ENCODE measurements around the gene HES6.

The HES6 gene

DNA sequence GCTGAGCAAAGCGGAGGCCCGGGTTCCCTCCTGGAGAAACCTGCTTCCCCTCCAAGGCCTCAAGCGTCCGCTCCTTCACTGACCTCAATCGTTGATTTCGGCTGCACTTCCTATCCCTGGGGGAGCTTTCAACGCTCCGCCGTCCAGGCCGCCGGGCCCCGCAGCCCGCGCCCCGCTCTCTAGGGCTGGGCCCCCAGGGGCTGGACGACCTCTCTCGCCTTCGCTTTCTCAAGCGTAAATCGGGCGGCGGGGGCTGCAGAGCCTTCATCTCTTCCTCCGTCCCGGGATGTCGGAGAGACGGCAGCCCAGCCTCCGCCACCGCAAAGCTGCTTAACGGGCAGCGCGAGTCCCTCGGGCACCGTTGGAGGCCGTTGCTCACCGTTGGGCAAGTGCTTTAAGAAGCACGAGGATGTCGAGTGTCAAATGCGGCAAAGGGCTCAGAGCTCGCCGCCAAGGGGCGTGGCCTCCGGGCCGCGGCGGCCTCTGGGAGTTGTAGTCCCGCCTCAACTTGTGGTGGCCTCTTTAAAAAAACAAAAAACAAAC is 8.5 kb downstream of the HES6 start:
- DNase-seq = no peak

DNA sequence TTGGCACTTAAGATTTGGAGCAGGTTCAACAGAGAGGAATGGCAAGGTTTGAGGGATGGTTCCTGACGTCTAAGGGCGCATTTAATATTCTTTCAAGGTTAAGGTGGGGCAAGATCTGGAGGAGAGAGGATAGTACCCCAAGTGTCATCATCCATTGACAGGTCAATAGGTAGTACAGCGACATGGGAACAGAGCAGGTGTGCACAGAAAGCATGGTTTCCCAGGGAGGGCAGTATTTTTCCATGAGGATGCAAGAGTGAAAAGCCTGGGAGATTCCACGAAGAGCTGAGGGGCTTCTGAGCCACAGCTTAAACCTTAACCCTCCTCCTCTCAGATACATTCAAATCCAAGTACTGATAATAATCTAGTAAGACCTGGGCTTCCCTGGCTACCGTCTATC is 9.1 kb downstream of the HES6 start:
- DNase-seq = no peak

DNA sequence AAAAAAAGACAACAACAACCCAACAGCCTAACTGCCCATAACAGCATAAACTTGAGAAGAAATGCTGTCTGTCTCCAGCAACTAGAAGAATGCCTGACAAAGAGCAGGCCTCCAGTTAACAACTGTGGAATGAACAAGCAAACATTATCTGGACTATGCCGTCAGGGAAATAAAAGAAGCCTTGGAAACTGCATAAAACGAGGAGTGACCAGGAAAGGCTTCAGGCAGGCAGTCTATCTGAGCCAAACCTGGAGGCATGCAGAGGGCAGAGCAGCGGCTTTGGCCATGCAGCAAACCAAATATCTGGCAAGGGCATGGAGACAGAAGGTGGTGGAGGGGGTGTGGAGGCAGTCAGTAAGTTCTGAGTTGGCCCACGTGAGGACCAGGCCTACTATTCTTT is 11.1 kb downstream of the HES6 start:
- DNase-seq = no peak

DNA sequence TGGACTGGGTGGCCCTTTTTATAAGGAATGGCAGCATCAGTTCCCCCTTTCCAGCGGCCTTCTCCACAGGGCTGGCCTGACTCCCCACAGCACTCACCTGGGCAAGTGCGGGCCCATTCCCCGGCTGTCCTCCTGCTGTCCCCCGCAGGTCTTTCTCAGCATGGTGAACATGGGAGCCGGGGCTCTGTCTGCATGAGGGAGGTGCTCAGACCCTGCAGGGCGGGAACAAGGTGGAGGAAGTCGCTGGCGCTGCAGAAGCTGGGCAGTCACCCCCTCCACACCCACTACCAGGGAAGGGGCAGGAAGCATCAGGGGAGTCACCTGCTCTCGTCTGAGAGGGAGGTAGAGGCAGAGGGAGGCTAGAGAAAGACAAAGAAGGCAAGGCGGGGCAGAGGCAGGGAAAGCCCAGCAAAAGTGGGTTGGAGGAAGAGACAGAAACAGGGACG is 12.2 kb downstream of the HES6 start:
- no peak for DNase-seq

DNA sequence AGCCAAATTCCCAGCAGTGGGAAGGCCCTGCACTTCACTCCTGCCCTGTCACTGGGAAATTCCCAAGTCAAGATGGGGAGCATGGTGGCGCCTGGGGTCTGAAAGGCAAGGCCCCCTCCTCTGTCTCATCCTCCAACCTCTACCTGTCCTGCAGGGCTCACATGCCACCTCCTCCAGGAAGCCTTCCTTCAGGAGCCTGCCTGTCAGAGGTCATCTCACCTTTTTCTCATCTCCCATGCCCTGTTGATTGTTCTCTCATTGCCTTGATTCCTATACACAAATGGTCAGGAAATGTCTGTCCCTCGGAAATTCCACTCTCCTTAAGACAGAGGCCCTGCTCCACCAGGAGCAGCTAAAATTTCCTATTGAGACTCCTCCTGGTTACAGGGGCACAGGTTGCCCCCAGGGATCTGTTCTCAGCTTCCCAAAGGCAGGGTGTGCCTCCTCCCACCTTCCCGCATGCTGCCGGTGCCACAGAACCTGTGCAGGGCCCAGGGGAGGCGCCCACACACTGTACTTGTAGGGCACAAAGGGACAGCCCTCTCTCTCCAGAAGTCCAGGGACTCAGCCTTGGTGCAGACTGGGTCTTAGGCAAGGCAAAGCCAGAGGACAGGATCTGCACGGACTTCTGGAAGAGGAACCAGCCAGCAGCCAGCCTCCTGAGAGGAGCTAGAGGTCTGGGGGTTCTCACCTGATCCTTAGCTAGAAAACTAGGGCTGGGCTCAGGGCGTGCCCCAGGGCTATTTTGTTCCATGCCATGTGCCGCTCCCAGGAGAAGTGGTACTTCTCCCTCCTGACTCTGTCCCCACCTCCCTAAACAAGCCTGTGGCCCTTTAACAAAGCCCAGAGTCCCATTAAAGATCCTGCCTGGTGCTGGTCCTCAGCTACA is 12.9 kb downstream of the HES6 start:
- no peak for DNase-seq

- no peak for DNase-seq
Measured at GRCh38 chr2:238225911-238226697, 13.7 kb downstream of the HES6 start.

DNA sequence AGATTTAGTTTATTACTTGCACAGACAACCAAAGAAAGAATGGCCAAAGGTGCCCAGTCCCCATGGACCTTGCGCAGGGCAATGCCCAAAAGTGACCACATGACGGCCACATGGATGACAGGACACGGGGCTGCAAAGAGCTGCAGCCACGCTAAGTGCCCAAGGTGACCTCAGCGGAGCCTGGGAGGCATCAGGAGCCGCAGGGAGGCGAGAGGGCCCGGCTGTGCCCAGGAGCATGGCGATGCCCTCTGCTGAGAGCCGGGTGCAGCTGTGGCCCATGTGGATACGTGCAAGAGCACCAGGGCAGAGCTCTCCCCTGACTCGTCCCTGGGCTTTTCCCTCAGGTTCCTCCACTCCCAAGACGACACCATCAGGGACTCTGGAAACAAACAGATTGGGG is 14.7 kb downstream of the HES6 start:
- DNase-seq = no peak

DNA sequence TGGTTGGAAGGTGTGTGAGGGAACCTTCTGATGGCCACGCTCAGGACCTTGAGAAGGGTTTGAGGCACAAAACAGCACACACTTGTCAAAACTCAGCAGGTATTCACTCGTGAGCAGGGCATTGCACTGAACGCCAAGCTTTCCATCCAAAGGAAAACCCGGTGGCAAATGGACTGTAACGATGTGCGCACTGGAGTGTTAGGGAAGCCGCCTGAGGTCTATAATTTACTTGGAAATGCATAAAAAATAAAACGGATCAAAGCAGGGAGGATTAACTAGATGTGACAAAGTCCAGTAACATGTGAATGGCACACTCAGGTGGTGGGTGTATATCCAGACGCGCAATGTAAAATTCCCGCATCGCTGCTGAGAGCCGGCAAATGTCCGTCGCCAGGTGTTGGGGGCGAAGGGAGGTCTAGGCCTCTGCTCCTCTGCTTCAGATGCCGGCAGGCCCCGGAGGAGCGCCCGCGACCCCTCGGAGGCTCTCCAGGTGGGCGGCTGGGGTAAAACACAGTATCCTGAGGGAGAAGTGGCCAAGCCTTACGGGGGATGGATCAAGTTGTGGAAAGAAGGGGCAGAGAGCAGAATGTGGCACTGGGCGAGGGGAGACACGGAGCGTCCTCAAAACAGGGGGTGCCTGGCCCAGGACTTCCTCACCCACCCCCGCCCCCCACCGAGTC is 15.3 kb downstream of the HES6 start:
- DNase-seq = no peak

DNA sequence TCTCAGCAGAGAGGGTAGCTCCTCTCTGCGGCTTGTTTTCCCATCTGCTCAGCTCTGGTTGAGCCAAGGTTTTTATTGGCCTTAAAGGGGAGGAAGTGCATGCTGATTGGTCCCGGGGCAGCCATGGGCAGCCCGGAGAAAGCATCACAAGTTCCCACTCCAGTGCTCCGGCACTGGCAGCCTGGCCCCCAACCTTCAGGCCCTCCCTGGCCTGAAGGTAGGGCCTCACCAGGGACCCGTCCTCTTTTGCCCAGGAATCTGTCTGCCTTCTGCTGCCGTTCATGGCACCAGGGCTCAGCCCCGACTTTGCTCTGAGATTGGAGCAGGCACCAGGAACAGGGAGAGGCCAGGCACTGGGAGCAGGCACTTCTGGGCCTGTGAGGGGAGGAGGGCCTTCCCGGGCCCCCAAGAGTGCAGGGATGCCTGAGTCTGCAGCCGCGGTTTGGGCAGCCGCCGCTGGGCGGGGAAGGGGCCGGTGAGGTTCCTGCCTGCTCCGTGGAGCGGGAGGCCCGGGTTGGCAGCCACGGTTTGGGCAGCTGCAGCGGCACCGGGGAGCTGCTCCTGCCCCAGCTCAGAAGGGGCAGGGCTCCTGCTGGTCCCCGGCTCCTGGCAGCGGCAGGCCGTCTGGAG is 18.8 kb downstream of the HES6 start:
- no peak for DNase-seq

GRCh38 chr2:238220274-238220891 is 19.5 kb downstream of the HES6 start:
- no peak for DNase-seq

DNA sequence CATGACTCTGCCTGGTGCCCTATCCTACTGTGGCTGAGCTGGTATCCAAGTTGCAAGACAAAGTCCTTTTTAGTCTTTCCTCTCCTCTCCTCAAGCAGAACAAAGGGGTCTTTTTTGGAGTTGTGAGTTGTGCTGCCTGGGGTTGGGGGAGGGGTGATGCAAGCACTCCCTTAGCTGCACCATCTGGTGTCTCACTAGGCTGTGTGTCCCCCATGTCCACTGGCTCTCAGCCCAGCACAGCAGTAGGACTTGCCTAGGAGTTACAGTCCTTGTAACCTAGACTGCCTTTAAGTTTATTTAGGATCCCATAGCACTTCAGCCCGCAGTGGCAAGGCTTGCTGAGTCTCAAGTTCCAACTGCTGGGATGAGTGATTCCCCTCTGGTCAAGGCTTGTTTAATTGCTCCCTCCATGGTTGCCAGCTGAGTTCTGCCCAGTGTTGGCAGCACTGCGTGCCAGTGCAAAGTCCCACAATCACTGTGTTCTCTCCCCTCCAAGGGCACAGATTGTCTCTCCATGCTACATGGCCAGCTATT is 23.1 kb downstream of the HES6 start:
- DNase-seq = no peak

DNA sequence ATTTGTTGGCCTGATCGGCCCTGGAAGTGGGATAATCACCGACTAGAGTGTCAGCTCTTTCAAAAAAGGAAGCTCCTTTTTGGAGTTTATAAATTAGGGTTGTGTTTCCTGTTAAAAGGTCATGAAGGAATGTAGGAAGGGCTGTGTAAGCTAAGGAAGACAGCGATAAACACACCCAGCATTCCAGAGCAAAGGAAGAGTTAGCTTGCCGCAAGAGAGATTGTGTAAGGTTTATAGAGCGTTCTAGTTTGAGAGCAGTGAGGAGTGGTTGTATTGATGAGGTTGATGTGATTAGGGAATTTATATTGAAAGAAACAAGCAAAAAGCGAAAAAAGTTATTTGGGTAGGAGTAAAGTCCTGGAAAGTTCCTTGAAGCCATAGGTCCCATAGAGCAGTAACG is 32.8 kb downstream of the HES6 start:
- no peak for DNase-seq

DNA sequence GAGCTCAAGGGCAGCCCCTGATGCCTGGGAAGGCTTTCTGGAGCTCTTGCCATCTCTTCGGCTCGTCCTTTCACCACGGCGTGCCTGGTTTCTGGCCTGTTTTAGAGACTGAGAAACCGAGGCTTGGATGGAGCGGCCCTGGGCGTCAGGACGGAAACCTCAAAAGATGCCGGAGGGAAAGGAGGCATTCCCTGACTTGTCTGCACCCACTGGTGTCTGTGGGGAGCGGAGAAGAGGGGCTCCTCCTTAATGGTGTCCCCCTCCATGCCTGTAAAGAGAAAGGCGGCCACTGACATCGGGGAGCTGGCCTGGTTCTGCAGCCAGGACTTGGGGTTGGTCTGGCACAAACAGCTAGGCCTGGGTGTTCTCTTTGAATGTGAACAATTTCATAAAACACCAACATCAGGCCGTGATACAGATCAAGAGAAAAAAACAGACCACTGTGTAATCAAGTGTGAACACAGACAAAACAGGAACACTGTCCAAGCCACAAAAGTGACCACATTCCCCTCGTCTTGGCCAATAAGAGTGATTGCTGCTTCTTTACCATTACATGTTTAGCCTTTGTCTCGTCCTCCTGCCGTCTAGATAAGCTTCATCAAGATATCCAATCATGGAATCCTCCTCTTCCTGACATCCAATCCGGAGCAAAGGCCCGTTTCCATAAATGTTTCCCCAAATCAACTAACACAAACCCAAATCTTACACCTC is 35.7 kb downstream of the HES6 start:
- DNase-seq = no peak

- peak; percentile 46 for DNase-seq
Measured at GRCh38 chr2:238203094-238203972, 36.5 kb downstream of the HES6 start, which contains the start of gene ILKAP. Gene ILKAP (minus strand): TSS chr2:238203695. CDS start chr2:238203553, 142 bp downstream.

GRCh38 chr2:238202326-238203093 is 37.3 kb downstream of the HES6 start:
- no peak for DNase-seq

DNA sequence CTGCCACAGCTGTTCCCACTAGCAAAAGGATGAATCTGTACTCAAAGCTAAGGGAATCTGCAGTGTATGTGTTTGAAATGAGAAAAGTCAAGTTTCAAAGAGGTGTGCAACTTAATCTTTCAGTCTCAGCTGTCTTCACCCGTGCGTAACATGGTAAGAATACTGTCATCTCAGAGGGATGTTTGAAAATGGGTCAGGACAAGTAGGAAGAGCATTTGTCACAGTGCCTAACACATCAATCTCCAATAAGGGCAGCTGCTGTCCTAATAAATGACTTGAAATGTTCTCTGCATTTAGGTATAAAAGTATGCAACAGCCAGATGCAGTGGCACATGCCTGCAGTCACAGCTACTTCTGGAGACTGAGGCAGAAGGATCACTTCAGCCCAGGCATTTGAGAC is 49.4 kb downstream of the HES6 start:
- DNase-seq = no peak
